Neural progenitor cell (in vitro differentiated cells): ENCODE results near the gene FAM20A. TPM values are rescaled to one million over a fixed set of nuclear protein-coding genes. Genes with fewer than 3 reads are reported as not detected.

Experiments used
- DNase-seq: peaks from one replicate; pipeline ENCODE4 v3.0.0-alpha.2; 2016; ENCODE audit warnings: low spot score
- H2AFZ ChIP-seq: fragments of 200-600 bp; sonication (generic); replicated peaks from 2 replicates; pipeline ENCODE4 v1.6.1; 2016; ENCODE audit warnings: antibody characterized with exemption
- H3F3A ChIP-seq: fragments of 200-600 bp; sonication (generic); 2 replicates; pipeline ENCODE4 v1.6.1; 2016; ENCODE audit warnings: antibody characterized with exemption, low read depth
- H3K27ac ChIP-seq: fragments of 200-600 bp; sonication (generic); 2 replicates; pipeline ENCODE4 v1.5.1; 2016; ENCODE audit warnings: mild to moderate bottlenecking
- H3K27me3 ChIP-seq: fragments of 200-600 bp; sonication (generic); 2 replicates; pipeline ENCODE4 v1.6.1; 2016; ENCODE audit warnings: mild to moderate bottlenecking, moderate library complexity
- H3K36me3 ChIP-seq: fragments of 200-600 bp; sonication (generic); 2 replicates; pipeline ENCODE4 v1.5.1; 2016
- H3K4me1 ChIP-seq: fragments of 200-600 bp; sonication (generic); 2 replicates; pipeline ENCODE4 v1.6.1; 2016; ENCODE audit warnings: mixed run types
- H3K4me2 ChIP-seq: fragments of 200-600 bp; sonication (generic); 2 replicates; pipeline ENCODE4 v1.6.1; 2016
- H3K4me3 ChIP-seq: fragments of 200-600 bp; sonication (generic); 2 replicates; pipeline ENCODE4 v1.5.1; 2016
- H3K79me2 ChIP-seq: fragments of 200-600 bp; sonication (generic); 2 replicates; pipeline ENCODE4 v1.6.1; 2016; ENCODE audit warnings: low read depth
- H3K9ac ChIP-seq: fragments of 200-600 bp; sonication (generic); 2 replicates; pipeline ENCODE4 v1.6.1; 2016
- H3K9me3 ChIP-seq: fragments of 200-600 bp; sonication (generic); 2 replicates; pipeline ENCODE4 v1.5.1; 2016; ENCODE audit warnings: low read depth
- H4K20me1 ChIP-seq: fragments of 200-600 bp; sonication (generic); 2 replicates; pipeline ENCODE4 v1.6.1; 2016; ENCODE audit warnings: low read depth
- H3K27ac Mint-ChIP-seq: 3 replicates; pipeline ENCODE4 v1.8.0; 2021; ENCODE audit warnings: mixed read lengths
- H3K27me3 Mint-ChIP-seq: 2 replicates; pipeline ENCODE4 v1.8.0; 2022; ENCODE audit warnings: low read depth, mild to moderate bottlenecking, inconsistent platforms, moderate library complexity, mixed read lengths; ENCODE audit not compliant: insufficient read depth
- H3K36me3 Mint-ChIP-seq: 3 replicates; pipeline ENCODE4 v1.8.0; 2021; ENCODE audit warnings: mixed read lengths
- H3K4me1 Mint-ChIP-seq: 3 replicates; pipeline ENCODE4 v1.8.0; 2021; ENCODE audit warnings: mixed read lengths
- H3K4me3 Mint-ChIP-seq: 3 replicates; pipeline ENCODE4 v1.8.0; 2021; ENCODE audit warnings: mild to moderate bottlenecking, moderate library complexity, mixed read lengths
- H3K9me3 Mint-ChIP-seq: 3 replicates; pipeline ENCODE4 v1.8.0; 2020; ENCODE audit warnings: mixed read lengths
- CTCF ChIP-seq: fragments of 200-600 bp; sonication (generic); IDR thresholded peaks from 2 replicates; pipeline ENCODE4 v1.5.1; 2017; ENCODE audit warnings: antibody characterized with exemption, mild to moderate bottlenecking
- EZH2 ChIP-seq: fragments of 200-600 bp; sonication (generic); IDR thresholded peaks from 2 replicates; pipeline ENCODE4 v1.6.1; 2017; ENCODE audit warnings: antibody characterized with exemption, mild to moderate bottlenecking, moderate library complexity
- EZH2phosphoT487 ChIP-seq: fragments of 200-600 bp; sonication (generic); IDR thresholded peaks from 2 replicates; pipeline ENCODE4 v1.6.1; 2017; ENCODE audit warnings: antibody characterized with exemption
- total RNA-seq: library from RNA; depleted of rRNA; stranded (reverse); fragments of >200 nt; gene quantifications from 2 replicates; pipeline ENCODE4 v1.2.3, GENCODE V29; 2015; ENCODE audit warnings: low replicate concordance

FAM20A gene
- total RNA-seq, 1 donor from 2014 or later: 0.41 TPM

- no peaks in the 10 kb centered on the region for H3K9me3 Mint-ChIP-seq
- peaks cover 26% of the 10 kb centered on the region for H4K20me1 ChIP-seq
- peaks cover 45% of the 10 kb centered on the region for H3K79me2 ChIP-seq
- peaks cover 21% of the 10 kb centered on the region for H3K4me1 ChIP-seq
- H3K4me1 Mint-ChIP-seq: peaks cover 38% of the 10 kb centered on the region
- H3K36me3 ChIP-seq: peaks cover 13% of the 10 kb centered on the region
- H3F3A ChIP-seq: peaks cover 24% of the 10 kb centered on the region
- peaks cover 7% of the 10 kb centered on the region for H3K27me3 Mint-ChIP-seq
- H3K27me3 ChIP-seq: no peaks in the 10 kb centered on the region
- peak overlapping the region; percentile 84 for H3K4me2 ChIP-seq
- TF ChIP-seq EZH2 (no peak), CTCF (no peak), EZH2phosphoT487 (no peak)
- H3K4me3 Mint-ChIP-seq: peak overlapping the region; percentile 100
- H3K27ac Mint-ChIP-seq: peak overlapping the region; percentile 99
- H3K36me3 Mint-ChIP-seq: peaks cover 13% of the 10 kb centered on the region
- peak overlapping the region; percentile 96 for H2AFZ ChIP-seq
- H3K9me3 ChIP-seq: no peaks in the 10 kb centered on the region
- H3K27ac ChIP-seq: peak overlapping the region; percentile 93
- no peak overlapping the region for H3K9ac ChIP-seq
- peak overlapping the region; percentile 96 for H3K4me3 ChIP-seq
- peak; percentile 92 for DNase-seq
Measured at GRCh38 chr17:68511671-68512246, 89.4 kb downstream of the FAM20A start.

GRCh38 chr17:68511254-68511670 lies 89.9 kb downstream of the FAM20A start:
- Histone ChIP-seq H3K4me3 (peak overlapping the region; percentile 96), H3K36me3 (peaks cover 10% of the 10 kb centered on the region), H4K20me1 (peaks cover 26% of the 10 kb centered on the region), H3K9ac (no peak overlapping the region), H3F3A (peaks cover 24% of the 10 kb centered on the region), H3K4me2 (peak overlapping the region; percentile 84), H3K27ac (no peak overlapping the region), H2AFZ (peak overlapping the region; percentile 96), H3K9me3 (no peaks in the 10 kb centered on the region), H3K79me2 (peaks cover 40% of the 10 kb centered on the region), H3K4me1 (peaks cover 21% of the 10 kb centered on the region), H3K27me3 (no peaks in the 10 kb centered on the region)
- Mint-ChIP-seq H3K27ac (peak overlapping the region; percentile 65), H3K4me1 (peaks cover 38% of the 10 kb centered on the region), H3K27me3 (peaks cover 7% of the 10 kb centered on the region), H3K4me3 (peak overlapping the region; percentile 86), H3K9me3 (no peaks in the 10 kb centered on the region), H3K36me3 (peaks cover 11% of the 10 kb centered on the region)
- TF ChIP-seq CTCF: no peak
- TF ChIP-seq EZH2phosphoT487: no peak
- no peak for TF ChIP-seq EZH2
- no peak for DNase-seq

- no peak overlapping the region for H3K27ac Mint-ChIP-seq
- no peak overlapping the region for H3K4me3 ChIP-seq
- no peak for TF ChIP-seq CTCF
- TF ChIP-seq EZH2: no peak
- TF ChIP-seq EZH2phosphoT487: no peak
- peaks cover 18% of the 10 kb centered on the region for H3K4me1 ChIP-seq
- no peak for DNase-seq
- no peaks in the 10 kb centered on the region for H3K9me3 ChIP-seq
- H3K27me3 Mint-ChIP-seq: peaks cover 7% of the 10 kb centered on the region
- no peaks in the 10 kb centered on the region for H3K36me3 ChIP-seq
- H3K27ac ChIP-seq: no peak overlapping the region
- H3K79me2 ChIP-seq: peaks cover 21% of the 10 kb centered on the region
- H3F3A ChIP-seq: peaks cover 24% of the 10 kb centered on the region
- no peak overlapping the region for H2AFZ ChIP-seq
- no peak overlapping the region for H3K4me3 Mint-ChIP-seq
- no peaks in the 10 kb centered on the region for H3K9me3 Mint-ChIP-seq
- no peak overlapping the region for H3K9ac ChIP-seq
- H3K36me3 Mint-ChIP-seq: no peaks in the 10 kb centered on the region
- no peak overlapping the region for H3K4me2 ChIP-seq
- peaks cover 16% of the 10 kb centered on the region for H4K20me1 ChIP-seq
- H3K27me3 ChIP-seq: no peaks in the 10 kb centered on the region
- peaks cover 28% of the 10 kb centered on the region for H3K4me1 Mint-ChIP-seq
Measured at GRCh38 chr17:68509141-68510057, 91.8 kb downstream of the FAM20A start.
